Lung (tissue), 12 donors: ENCODE data around the gene ATG3. TPM values are rescaled to one million over a fixed set of nuclear protein-coding genes. Genes with fewer than 3 reads are reported as not detected.
A peak's percentile ranks its signal among the peaks of the same experiment; 100 is the strongest.
"Not testable (repeated sequence)": the region's sequence is repeated elsewhere in the genome, so short reads cannot be mapped to it uniquely, and the experiment has no call there.

Experiments used
- ATAC-seq: fragments of 200-7000 bp; cut with Tn5 transposase; one replicate; pipeline ENCODE4 v1.9.1; 2020; ENCODE audit warnings: moderate number of reproducible peaks; ENCODE audit not compliant: insufficient read depth, low FRiP score
- DNase-seq, 3 donors: peaks; one replicate each; pipeline ENCODE4 v3.0.0-alpha.2; 2013 to 2017
- H3K27ac ChIP-seq, 2 donors: one replicate each; pipeline ENCODE4 v1.5.1; 2013; ENCODE audit warnings: mild to moderate bottlenecking in 2 of 2, moderate library complexity in 2 of 2, control low read depth in 1 of 2, inconsistent platforms in 1 of 2, low read depth in 1 of 2, low read length in 1 of 2
- H3K27me3 ChIP-seq, 3 donors: one replicate each; pipeline ENCODE4 v1.5.1; 2013; ENCODE audit warnings: low read length in 2 of 3; ENCODE audit not compliant: control insufficient read depth in 3 of 3, insufficient read depth in 3 of 3
- H3K36me3 ChIP-seq, 4 donors: one replicate each; pipeline ENCODE4 v1.5.1; 2013; ENCODE audit warnings: low read length in 4 of 4, mild to moderate bottlenecking in 1 of 4, moderate library complexity in 1 of 4; ENCODE audit not compliant: control insufficient read depth in 4 of 4, insufficient read depth in 4 of 4
- H3K4me1 ChIP-seq, 5 donors: one replicate each; pipeline ENCODE4 v1.5.1; 2013; ENCODE audit warnings: low read length in 5 of 5, mild to moderate bottlenecking in 2 of 5, moderate library complexity in 1 of 5; ENCODE audit not compliant: control insufficient read depth in 5 of 5, insufficient read depth in 5 of 5
- H3K4me3 ChIP-seq: one replicate; pipeline ENCODE4 v1.5.1; 2013; ENCODE audit warnings: mild to moderate bottlenecking, control low read depth, moderate library complexity
- H3K9ac ChIP-seq, 2 donors: one replicate each; pipeline ENCODE4 v1.5.1; 2013; ENCODE audit warnings: low read length in 2 of 2, control low read depth in 1 of 2; ENCODE audit not compliant: insufficient read depth in 1 of 2
- H3K9me3 ChIP-seq, 4 donors: one replicate each; pipeline ENCODE4 v1.5.1; 2013; ENCODE audit warnings: low read length in 3 of 4, mild to moderate bottlenecking in 1 of 4, moderate library complexity in 1 of 4; ENCODE audit not compliant: control insufficient read depth in 4 of 4, insufficient read depth in 3 of 4
- CTCF ChIP-seq: IDR thresholded peaks from 2 replicates; pipeline ENCODE4 v1.5.1; 2012; ENCODE audit warnings: mild to moderate bottlenecking; ENCODE audit errors: control extremely low read depth, extremely low read depth
- WGBS, 2 donors: extraction: QIAGEN DNeasy Blood & Tissue Kit; methylation state at CpG; one replicate each; pipeline ENCODE4 v1.1.7; 2013; 5-methylcytosine and 5-hydroxymethylcytosine counted together
- polyA plus RNA-seq, 2 donors: library from polyadenylated mRNA; stranded (reverse); fragments of 200-250 nt; gene quantifications; one replicate each; pipeline ENCODE4 v1.2.1, GENCODE V29; 2013
- total RNA-seq, 2 donors: library from RNA; depleted of rRNA in 1 of 2; stranded (reverse); fragments of >200 nt in 1 of 2; gene quantifications; one replicate each; pipeline ENCODE4 v1.2.1, GENCODE V29; 2014 to 2021
- donor health status: control.
- donor health status: control.
- donor health status: Bipolar disorder and iron deficiency.
- donor health status: healthy.
- donor health status: DM: yes; HTN: yes; CAD: no.

Gene ATG3
- total and polyA plus RNA-seq, 4 donors: 29.4 to 80.9 (median 49.1) TPM

- Histone ChIP-seq H3K4me3 (no peak overlapping the region), H3K27ac (no peak overlapping the region), H3K4me1 (no peaks in the 10 kb centered on the region), H3K9me3 (no peaks in the 10 kb centered on the region), H3K9ac (no peak overlapping the region), H3K36me3 (peaks cover 7 to 25% (median 16%) of the 10 kb centered on the region in 4 donors), H3K27me3 (no peaks in the 10 kb centered on the region)
- 88 to 94% methylated on average over 3 of the region's 3 CpGs for WGBS, 2 donors
- ATAC-seq: no peak
- TF ChIP-seq CTCF: no peak
- DNase-seq: no peak
Measured at GRCh38 chr3:112530573-112530972, 31.2 kb downstream of the ATG3 start.

GRCh38 chr3:112524127-112524526 lies 37.6 kb downstream of the ATG3 start:
- not testable (repeated sequence) for DNase-seq, H3K27ac ChIP-seq, H3K4me1 ChIP-seq, H3K27me3 ChIP-seq, H3K9ac ChIP-seq, ATAC-seq, H3K9me3 ChIP-seq, H3K4me3 ChIP-seq
- peaks cover 3 to 10% (median 7%) of the 10 kb centered on the region in 4 donors for H3K36me3 ChIP-seq
- 94 to 99% methylated on average over 6 of the region's 6 CpGs for WGBS, 2 donors

- Histone ChIP-seq H3K27me3 (no peaks in the 10 kb centered on the region), H3K4me3 (no peak overlapping the region), H3K9me3 (no peaks in the 10 kb centered on the region), H3K36me3 (peaks cover 0 to 2% (median 0%) of the 10 kb centered on the region in 4 donors), H3K9ac (no peak overlapping the region), H3K4me1 (no peaks in the 10 kb centered on the region), H3K27ac (no peak overlapping the region)
- WGBS, 2 donors: 57 to 89% methylated on average over 2 of the region's 2 CpGs
- DNase-seq (peak; percentile 45 to 88 (median 87)), ATAC-seq (peak; percentile 72)
- TF ChIP-seq CTCF: peak; percentile 43
Measured at GRCh38 chr3:112519424-112520001, 42.2 kb downstream of the ATG3 start.

- not testable (repeated sequence) for H3K4me1 ChIP-seq, H3K9ac ChIP-seq, H3K27ac ChIP-seq, ATAC-seq, H3K36me3 ChIP-seq, H3K9me3 ChIP-seq, H3K4me3 ChIP-seq, H3K27me3 ChIP-seq
- DNase-seq: peak in 1 of 3 donors; percentile 16
- WGBS, 2 donors: 59 to 65% methylated on average over 3 of the region's 3 CpGs
Measured at GRCh38 chr3:112518970-112519369, 42.8 kb downstream of the ATG3 start.
